ENCODE data around the gene NAV2. TPM values are rescaled to one million over a fixed set of nuclear protein-coding genes. Genes with fewer than 3 reads are reported as not detected.

The NAV2 gene
- polyA plus RNA-seq, 1 donor from 2014 or later = 3.0 TPM

DNA sequence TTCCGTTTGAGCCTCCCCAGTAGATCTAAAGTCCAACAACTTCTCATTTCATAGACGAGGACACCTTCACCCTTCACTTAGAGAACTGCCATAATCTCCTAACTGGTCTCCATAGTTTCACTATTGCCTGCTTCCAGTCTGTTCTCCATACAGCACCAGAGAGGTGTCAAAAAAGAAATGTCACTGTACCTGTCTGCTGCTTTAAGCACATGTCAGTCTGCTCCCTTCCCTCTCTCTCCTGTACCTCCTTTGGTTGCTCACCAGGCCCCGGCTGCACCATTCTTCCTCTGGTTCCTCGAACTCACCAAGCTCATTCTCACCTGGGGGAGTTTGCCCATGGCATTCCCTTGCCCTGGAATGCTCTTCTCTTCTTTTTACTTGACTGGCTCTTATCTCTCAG lies 75.8 kb downstream of the NAV2 start:
- no peaks in the 10 kb centered on the region for H4K20me1 ChIP-seq (ENCODE audit: insufficient read depth)
- H3K9me3 ChIP-seq (ENCODE audit: low read length) = no peaks in the 10 kb centered on the region
- no peaks in the 10 kb centered on the region for H3K9me2 ChIP-seq (ENCODE audit: insufficient read depth, low read length)
- H3K9ac ChIP-seq (ENCODE audit: low read length) = no peak overlapping the region
- no peaks in the 10 kb centered on the region for H3F3A ChIP-seq (ENCODE audit: insufficient read depth, low read length, poor library complexity, severe bottlenecking)
- no peak overlapping the region for H3K4me2 ChIP-seq (ENCODE audit: low read length)
- H3K27ac ChIP-seq (ENCODE audit: low read length) = no peak overlapping the region
- TF ChIP-seq EP300 (conservative IDR thresholded peaks at IDR 0.05; ENCODE audit: poor library complexity, severe bottlenecking) (no peak), SMC3 (conservative IDR thresholded peaks at IDR 0.05; ENCODE audit: poor library complexity) (no peak), EZH2 (IDR thresholded peaks at IDR 0.05; ENCODE audit: borderline replicate concordance, insufficient read depth, low read length, poor library complexity, severe bottlenecking) (no peak), TAF1 (IDR thresholded peaks at IDR 0.05; ENCODE audit: low read depth) (no peak), REST (IDR thresholded peaks at IDR 0.05; ENCODE audit: borderline replicate concordance) (no peak), POLR2AphosphoS5 (IDR thresholded peaks at IDR 0.05) (no peak), RAD21 (conservative IDR thresholded peaks at IDR 0.05) (no peak), MXI1 (conservative IDR thresholded peaks at IDR 0.05; ENCODE audit: poor library complexity, severe bottlenecking) (no peak)
- TF ChIP-seq, protein P1, sequence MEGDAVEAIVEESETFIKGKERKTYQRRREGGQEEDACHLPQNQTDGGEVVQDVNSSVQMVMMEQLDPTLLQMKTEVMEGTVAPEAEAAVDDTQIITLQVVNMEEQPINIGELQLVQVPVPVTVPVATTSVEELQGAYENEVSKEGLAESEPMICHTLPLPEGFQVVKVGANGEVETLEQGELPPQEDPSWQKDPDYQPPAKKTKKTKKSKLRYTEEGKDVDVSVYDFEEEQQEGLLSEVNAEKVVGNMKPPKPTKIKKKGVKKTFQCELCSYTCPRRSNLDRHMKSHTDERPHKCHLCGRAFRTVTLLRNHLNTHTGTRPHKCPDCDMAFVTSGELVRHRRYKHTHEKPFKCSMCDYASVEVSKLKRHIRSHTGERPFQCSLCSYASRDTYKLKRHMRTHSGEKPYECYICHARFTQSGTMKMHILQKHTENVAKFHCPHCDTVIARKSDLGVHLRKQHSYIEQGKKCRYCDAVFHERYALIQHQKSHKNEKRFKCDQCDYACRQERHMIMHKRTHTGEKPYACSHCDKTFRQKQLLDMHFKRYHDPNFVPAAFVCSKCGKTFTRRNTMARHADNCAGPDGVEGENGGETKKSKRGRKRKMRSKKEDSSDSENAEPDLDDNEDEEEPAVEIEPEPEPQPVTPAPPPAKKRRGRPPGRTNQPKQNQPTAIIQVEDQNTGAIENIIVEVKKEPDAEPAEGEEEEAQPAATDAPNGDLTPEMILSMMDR (IDR thresholded peaks at IDR 0.05; ENCODE audit: poor library complexity, severe bottlenecking) = no peak
- H3K79me2 ChIP-seq (replicated peaks; ENCODE audit: insufficient read depth, low read length) = no peaks in the 10 kb centered on the region
- H3K27me3 ChIP-seq (ENCODE audit: insufficient read depth, low read depth, low read length) = no peaks in the 10 kb centered on the region
- H3K36me3 ChIP-seq (ENCODE audit: insufficient read depth, low read length) = no peaks in the 10 kb centered on the region
- H2AFZ ChIP-seq (ENCODE audit: low read depth, low read length) = no peak overlapping the region
- H3K4me3 ChIP-seq (ENCODE audit: low read length) = no peak overlapping the region

- Histone ChIP-seq H3K27ac (ENCODE audit: low read length) (no peak overlapping the region), H3K36me3 (ENCODE audit: insufficient read depth, low read length) (no peaks in the 10 kb centered on the region), H3K4me2 (ENCODE audit: low read length) (no peak overlapping the region), H3K9me2 (ENCODE audit: insufficient read depth, low read length) (no peaks in the 10 kb centered on the region), H3K4me3 (ENCODE audit: low read length) (no peak overlapping the region), H3K9me3 (ENCODE audit: low read length) (no peaks in the 10 kb centered on the region), H3K9ac (ENCODE audit: low read length) (no peak overlapping the region), H4K20me1 (ENCODE audit: insufficient read depth) (no peaks in the 10 kb centered on the region), H3F3A (ENCODE audit: insufficient read depth, low read length, poor library complexity, severe bottlenecking) (no peaks in the 10 kb centered on the region), H2AFZ (ENCODE audit: low read depth, low read length) (no peak overlapping the region), H3K79me2 (replicated peaks; ENCODE audit: insufficient read depth, low read length) (no peaks in the 10 kb centered on the region), H3K27me3 (ENCODE audit: insufficient read depth, low read depth, low read length) (no peaks in the 10 kb centered on the region)
- no peak for TF ChIP-seq SMC3 (conservative IDR thresholded peaks at IDR 0.05; ENCODE audit: poor library complexity)
- no peak for TF ChIP-seq RAD21 (conservative IDR thresholded peaks at IDR 0.05)
- TF ChIP-seq MXI1 (conservative IDR thresholded peaks at IDR 0.05; ENCODE audit: poor library complexity, severe bottlenecking) = no peak
- TF ChIP-seq EP300 (conservative IDR thresholded peaks at IDR 0.05; ENCODE audit: poor library complexity, severe bottlenecking) = no peak
- TF ChIP-seq EZH2 (IDR thresholded peaks at IDR 0.05; ENCODE audit: borderline replicate concordance, insufficient read depth, low read length, poor library complexity, severe bottlenecking) = no peak
- TF ChIP-seq TAF1 (IDR thresholded peaks at IDR 0.05; ENCODE audit: low read depth) = no peak
- TF ChIP-seq REST (IDR thresholded peaks at IDR 0.05; ENCODE audit: borderline replicate concordance) = no peak
- TF ChIP-seq POLR2AphosphoS5 (IDR thresholded peaks at IDR 0.05) = no peak
- TF ChIP-seq, protein P1 (IDR thresholded peaks at IDR 0.05; ENCODE audit: poor library complexity, severe bottlenecking) = no peak
Measured at GRCh38 chr11:19789245-19789644, 76.6 kb downstream of the NAV2 start.

Data from neural cell (in vitro differentiated cells).